ENCODE results near the gene CCDC186. TPM values are rescaled to one million over a fixed set of nuclear protein-coding genes. Genes with fewer than 3 reads are reported as not detected.

The CCDC186 gene
- total RNA-seq, 1 donor from 2014 or later: 20.5 TPM

DNA sequence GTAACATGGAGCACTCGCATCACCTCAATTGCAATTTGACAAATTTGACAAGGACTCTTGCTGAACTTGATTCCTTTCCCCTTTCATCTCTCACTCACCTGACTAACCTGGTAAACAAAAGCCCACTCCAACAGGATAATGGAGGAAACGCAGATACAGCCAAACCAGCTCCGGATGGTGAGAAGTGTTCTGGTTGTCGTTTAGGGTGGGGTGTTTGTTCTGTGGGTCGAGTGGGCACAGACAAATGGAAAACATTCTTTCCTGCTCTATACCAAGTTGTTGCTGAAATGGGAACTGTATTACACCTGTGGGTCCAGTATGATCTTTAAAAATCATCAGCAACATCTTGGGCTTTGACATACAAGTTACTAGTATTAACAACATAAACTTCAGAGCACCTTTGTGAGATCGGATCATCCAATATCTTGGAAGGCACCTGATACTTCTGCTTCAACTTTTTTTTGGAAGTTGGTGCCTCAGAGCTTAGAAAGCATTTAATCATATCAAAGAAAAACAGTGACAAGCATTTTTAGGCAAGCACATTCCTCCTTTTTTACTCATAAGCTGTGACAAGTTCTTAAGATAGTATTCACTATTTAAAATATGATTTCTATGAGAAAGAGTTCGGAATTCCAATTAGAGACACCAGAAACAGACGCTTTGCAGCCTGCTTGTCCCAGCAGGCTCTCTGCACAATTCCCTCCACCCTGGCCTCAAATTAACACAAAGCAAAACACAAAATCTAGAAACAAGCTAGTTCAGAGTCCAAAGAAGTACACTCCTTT is 58.1 kb downstream of the CCDC186 start:
- intact Hi-C loops (cut with micrococcal nuclease): no loop called here

GRCh38 chr10:114110174-114110972 is 63.6 kb downstream of the CCDC186 start:
- intact Hi-C loops (cut with micrococcal nuclease): no loop called here

- intact Hi-C loops (cut with micrococcal nuclease): loop anchor here (1.0 to 5.0 kb wide), 6 partner anchors 142 to 424 kb away; partner anchors contain the start of genes CASP7, DCLRE1A and NHLRC2
Measured at GRCh38 chr10:114103284-114103683, 70.7 kb downstream of the CCDC186 start.

GRCh38 chr10:114102256-114102655 is 71.7 kb downstream of the CCDC186 start:
- intact Hi-C loops (cut with micrococcal nuclease): loop anchor here (2.0 to 5.0 kb wide), 2 partner anchors 141 to 230 kb away; no protein-coding TSS in a partner anchor

GRCh38 chr10:114100848-114101741 is 72.9 kb downstream of the CCDC186 start:
- intact Hi-C loops (cut with micrococcal nuclease): loop anchor here (5.0 kb wide), 1 partner anchor 229 kb away; no protein-coding TSS in a partner anchor

GRCh38 chr10:114096864-114097263 is 77.1 kb downstream of the CCDC186 start:
- intact Hi-C loops (cut with micrococcal nuclease): no loop called here

GRCh38 chr10:114095559-114096337 is 78.3 kb downstream of the CCDC186 start:
- intact Hi-C loops (cut with micrococcal nuclease): no loop called here

- intact Hi-C loops (cut with micrococcal nuclease): no loop called here
Measured at GRCh38 chr10:114094795-114095194, 79.2 kb downstream of the CCDC186 start.

GRCh38 chr10:114087655-114088054 is 86.3 kb downstream of the CCDC186 start:
- intact Hi-C loops (cut with micrococcal nuclease): no loop called here

DNA sequence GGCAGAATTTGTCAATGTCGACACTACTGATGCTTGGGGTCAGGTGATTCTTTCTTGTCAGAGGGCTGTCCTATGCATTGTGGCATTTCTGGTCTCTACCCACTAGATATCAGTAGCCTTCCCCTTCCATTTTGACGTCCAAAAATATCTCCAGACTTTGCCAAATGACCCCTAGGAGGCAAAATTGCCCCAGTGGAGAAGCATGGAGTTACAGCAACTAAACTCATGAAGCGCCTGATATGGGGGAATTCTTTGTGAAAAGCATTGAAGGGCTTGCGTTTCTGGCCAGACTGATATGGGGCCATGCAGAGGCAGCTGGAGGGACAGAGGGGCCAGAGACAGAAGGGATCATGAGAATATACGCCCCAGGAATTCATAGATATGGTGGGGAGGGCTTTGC is 86.7 kb downstream of the CCDC186 start:
- intact Hi-C loops (cut with micrococcal nuclease): no loop called here

DNA sequence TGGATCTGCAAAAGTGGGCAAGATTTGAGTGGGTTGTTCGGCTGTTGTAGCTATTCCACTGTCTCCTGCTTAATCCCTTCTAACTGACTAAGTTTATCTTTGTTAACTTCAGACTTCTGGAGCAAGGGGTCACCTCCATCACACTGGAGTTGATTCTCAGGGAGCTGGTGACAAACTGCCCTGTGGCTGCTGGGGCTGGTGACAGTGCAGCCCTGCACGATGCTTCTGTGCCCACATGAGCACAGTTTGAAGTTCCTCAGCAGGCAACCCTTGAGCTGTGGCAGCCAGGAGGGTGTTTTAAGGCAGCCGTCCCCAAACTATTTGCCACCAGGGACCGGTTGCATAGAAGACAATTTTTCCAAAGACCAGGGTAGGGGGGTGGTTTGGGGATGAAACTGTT is 89.8 kb downstream of the CCDC186 start:
- intact Hi-C loops (cut with micrococcal nuclease): loop anchor here (5.0 kb wide), 1 partner anchor 57 kb away; no protein-coding TSS in a partner anchor

DNA sequence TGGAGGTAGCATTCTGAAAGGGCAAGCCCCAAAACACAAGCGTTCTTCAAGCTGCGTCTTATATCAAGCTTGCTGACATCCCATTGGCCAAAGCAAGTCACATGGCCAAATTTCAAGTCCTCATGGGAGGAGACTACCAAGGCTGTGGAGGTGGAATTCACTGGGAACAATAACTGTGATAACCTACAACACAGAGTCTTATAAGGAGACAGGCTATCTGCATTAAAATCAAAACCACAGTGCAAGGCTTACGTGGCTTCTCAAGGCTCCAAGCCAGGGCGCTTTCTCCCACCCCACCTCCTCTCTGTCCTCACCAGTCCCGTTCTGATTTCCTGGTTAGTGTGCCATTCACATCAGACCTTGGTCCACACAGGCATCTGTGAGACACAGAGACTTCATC is 91.0 kb downstream of the CCDC186 start:
- intact Hi-C loops (cut with micrococcal nuclease): loop anchor here (1.0 to 5.0 kb wide), 6 partner anchors 56 to 458 kb away; partner anchors contain the start of genes CCDC186, DCLRE1A and NHLRC2

GRCh38 chr10:114081911-114082583 is 92.0 kb downstream of the CCDC186 start:
- intact Hi-C loops (cut with micrococcal nuclease): loop anchor here (2.0 to 5.0 kb wide), 4 partner anchors 55 to 459 kb away; partner anchors contain the start of genes CCDC186, DCLRE1A and NHLRC2

DNA sequence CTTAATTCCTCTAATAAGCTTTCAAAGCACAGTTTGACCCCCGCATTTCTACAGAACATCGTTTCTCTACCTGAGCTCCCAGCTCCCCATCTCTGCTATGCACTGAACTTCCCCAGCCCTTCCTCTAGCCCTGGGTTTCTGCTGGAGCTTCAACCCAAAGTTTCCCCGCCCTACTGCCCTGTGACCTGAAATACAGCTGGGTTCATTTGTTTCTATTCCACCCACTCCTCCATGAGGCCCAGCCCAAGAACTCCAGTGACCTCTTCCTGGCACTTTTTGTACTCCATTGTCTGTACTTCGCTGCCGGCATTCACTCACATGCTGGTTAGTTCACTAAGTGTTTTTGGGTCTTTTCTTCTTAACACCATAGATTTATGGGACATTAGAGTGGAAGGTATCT is 94.6 kb downstream of the CCDC186 start:
- intact Hi-C loops (cut with micrococcal nuclease): no loop called here

GRCh38 chr10:114078346-114078745 is 95.7 kb downstream of the CCDC186 start:
- intact Hi-C loops (cut with micrococcal nuclease): no loop called here

GRCh38 chr10:114077815-114078219 is 96.2 kb downstream of the CCDC186 start:
- intact Hi-C loops (cut with micrococcal nuclease): no loop called here

- intact Hi-C loops (cut with micrococcal nuclease): no loop called here
Measured at GRCh38 chr10:114077347-114077746, 96.7 kb downstream of the CCDC186 start.

GRCh38 chr10:114075093-114075492 is 98.9 kb downstream of the CCDC186 start:
- intact Hi-C loops (cut with micrococcal nuclease): no loop called here

DNA sequence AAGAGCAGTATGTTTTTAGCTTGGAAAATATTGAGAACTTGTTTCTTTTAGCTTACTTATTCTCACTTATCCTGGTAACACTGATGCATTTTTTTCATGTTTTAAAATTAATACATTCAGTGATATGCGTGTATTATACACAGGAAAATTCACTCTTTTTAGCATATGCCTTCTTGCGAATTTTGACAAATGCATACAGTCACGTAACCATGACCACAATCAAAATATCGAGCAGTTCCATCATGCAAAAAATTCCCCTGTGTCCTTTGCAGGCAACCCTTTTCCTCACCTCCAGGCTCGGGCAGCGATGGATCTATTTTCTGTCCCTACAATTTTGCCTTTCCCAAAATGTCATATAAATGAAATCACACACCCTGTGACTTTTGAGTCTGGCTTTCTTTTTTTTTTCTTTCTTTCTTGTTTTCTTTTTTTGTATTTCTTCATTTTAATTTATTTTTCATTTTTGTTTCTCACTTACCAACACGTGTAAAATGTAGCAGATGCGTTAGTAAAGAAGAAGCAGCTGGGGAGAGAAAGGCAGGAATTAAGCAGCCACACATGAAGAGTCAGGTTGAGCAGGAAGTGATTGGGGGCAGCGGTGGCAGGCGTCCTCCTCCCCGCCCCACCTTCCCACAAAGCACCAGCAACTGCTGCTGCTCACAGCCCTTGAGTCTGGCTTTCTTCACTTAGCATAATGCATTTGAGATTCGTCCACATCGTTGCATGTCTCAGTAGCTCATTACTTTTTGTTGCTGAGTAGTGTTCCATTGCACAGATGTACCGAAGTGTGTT is 100.4 kb downstream of the CCDC186 start:
- intact Hi-C loops (cut with micrococcal nuclease): no loop called here
